Stimulated activated CD4-positive, alpha-beta T cell treated with anti-CD3 and anti-CD28 coated beads, Interleukin-15, amount 100 ng/mL, for 48 hours (primary cell): ENCODE measurements around the gene SYS1.

ENCODE experiments used
- DNase-seq, 2 donors: peaks; one replicate each; pipeline ENCODE4 v3.0.0-alpha.2; 2020; ENCODE audit warnings: low read depth in 2 of 2

Gene SYS1

GRCh38 chr20:45415822-45416637, 53.1 kb downstream of the SYS1 start, which contains the start of gene PIGT:
TSS of gene PIGT (plus strand) at chr20:45416141. CDS start at chr20:45416157, 16 bp downstream.
- DNase-seq = peak; percentile 78 to 80

GRCh38 chr20:45416917-45417316, 54.0 kb downstream of the SYS1 start:
- DNase-seq = no peak
